ENCODE results near the gene DNAH17.

GRCh38 chr17:78433013-78433727 is 144.0 kb downstream of the DNAH17 start:
- TF ChIP-seq CTCF (IDR thresholded peaks at IDR 0.05) = no peak
- no peak for TF ChIP-seq EP300 (IDR thresholded peaks at IDR 0.05; ENCODE audit: low read depth)
- no peak for TF ChIP-seq POLR2A (IDR thresholded peaks at IDR 0.05)

Data from transverse colon (tissue), 3 donors.